K562 (cell line): ENCODE results near the gene HOXA1. TPM values are rescaled to one million over a fixed set of nuclear protein-coding genes. Genes with fewer than 3 reads are reported as not detected.

Source experiments
- CBFA2T2 ChIP-seq: fragments of 450-650 bp; conservative IDR thresholded peaks from 2 replicates; pipeline ENCODE4 v1.6.1; 2017; ENCODE audit warnings: mild to moderate bottlenecking
- CBX8 ChIP-seq: fragments of 200-600 bp; sonication (generic); IDR thresholded peaks from 2 replicates; pipeline ENCODE4 v1.6.1; 2012; ENCODE audit warnings: borderline replicate concordance, mixed run types, low read depth, mild to moderate bottlenecking, moderate library complexity, mixed read lengths, low read length, control low read depth, inconsistent platforms; ENCODE audit not compliant: poor library complexity, severe bottlenecking; ENCODE audit errors: extremely low read depth
- ELF1 ChIP-seq: fragments of 200-800 bp; sonication (Bioruptor generic); IDR thresholded peaks from 2 replicates; pipeline ENCODE4 v1.6.1; 2016; ENCODE audit warnings: missing genetic modification characterization, missing compliant biosample characterization
- ESRRA ChIP-seq: fragments of 450-650 bp; IDR thresholded peaks from 2 replicates; pipeline ENCODE4 v1.6.1; 2014; ENCODE audit warnings: low read depth, mild to moderate bottlenecking, moderate library complexity, borderline replicate concordance
- ETS1 ChIP-seq: conservative IDR thresholded peaks from 2 replicates; pipeline ENCODE4 v1.6.1; 2011; ENCODE audit warnings: low read depth, mild to moderate bottlenecking, low read length; ENCODE audit not compliant: control insufficient read depth
- GTF2F1 ChIP-seq: IDR thresholded peaks from 2 replicates; pipeline ENCODE4 v1.6.1; 2011; ENCODE audit warnings: low read depth, low read length, improper control_type of control experiment
- MCM3 ChIP-seq: fragments of 450-650 bp; IDR thresholded peaks from 2 replicates; pipeline ENCODE4 v1.6.1; 2016
- MEIS2 ChIP-seq: fragments of 450-650 bp; IDR thresholded peaks from 2 replicates; pipeline ENCODE4 v1.6.1; 2014; ENCODE audit warnings: mild to moderate bottlenecking; ENCODE audit not compliant: partially characterized antibody
- MTA2 ChIP-seq: fragments of 450-650 bp; IDR thresholded peaks from 2 replicates; pipeline ENCODE4 v1.6.1; 2016; ENCODE audit warnings: low read depth
- MXI1 ChIP-seq: IDR thresholded peaks from 2 replicates; pipeline ENCODE4 v1.6.1; 2011; ENCODE audit warnings: low read depth, mild to moderate bottlenecking, improper control_type of control experiment, low read length
- NONO ChIP-seq, 2 experiments: fragments of 200-400 bp in 1 of 2; fragments of 450-650 bp in 1 of 2; formaldehyde crosslinking in 1 of 2; IDR thresholded peaks; 2 replicates each; pipeline ENCODE4 v1.6.1; 2017; ENCODE audit warnings: low read depth in 2 of 2, mild to moderate bottlenecking in 2 of 2, moderate library complexity in 2 of 2, low read length in 1 of 2
- NR1H2 ChIP-seq: sonication (generic); formaldehyde crosslinking; IDR thresholded peaks from 2 replicates; pipeline ENCODE4 v1.4.0; 2020; ENCODE audit warnings: mild to moderate bottlenecking, missing genetic modification reagents
- NR2C1 ChIP-seq, 2 experiments: fragments of 450-650 bp; IDR thresholded peaks; 2 replicates each; pipeline ENCODE4 v1.6.1; 2017; ENCODE audit warnings: mild to moderate bottlenecking in 2 of 2, antibody characterized with exemption in 1 of 2, inconsistent platforms in 1 of 2, missing compliant biosample characterization in 1 of 2, missing genetic modification characterization in 1 of 2
- SOX6 ChIP-seq: fragments of 450-650 bp; IDR thresholded peaks from 2 replicates; pipeline ENCODE4 v1.6.1; 2014; ENCODE audit warnings: mild to moderate bottlenecking
- TBL1XR1 ChIP-seq, 2 experiments: IDR thresholded peaks; 2 replicates each; pipeline ENCODE4 v1.6.1; 2012; ENCODE audit warnings: improper control_type of control experiment in 2 of 2, low read length in 2 of 2, mild to moderate bottlenecking in 1 of 2
- ZNF407 ChIP-seq: fragments of 450-650 bp; IDR thresholded peaks from 2 replicates; pipeline ENCODE4 v1.6.1; 2016; ENCODE audit warnings: low read depth
- polyA plus RNA-seq, 8 experiments: library from polyadenylated mRNA; depleted of rRNA in 4 of 8; stranded (reverse) in 5 of 8; unstranded in 3 of 8; fragments of >200 nt; fragmentation: Nextera tagmentation in 2 of 8; fragmentation: Illumina TruSeq in 1 of 8; extraction: Ambion mirVana in 2 of 8; extraction: Trizol in 1 of 8; gene quantifications; 2 replicates each; pipeline versions ENCODE4 v1.2.1 to v1.2.3, GENCODE V29; 2011 to 2014; ENCODE audit warnings: inconsistent platforms in 1 of 8, missing spikeins in 1 of 8
- total RNA-seq, 7 experiments: library from RNA; depleted of rRNA in 6 of 7; stranded (reverse); fragments of >200 nt in 6 of 7; fragmentation: Illumina TruSeq in 2 of 7; extraction: Trizol in 2 of 7; gene quantifications; 2 replicates each; pipeline versions ENCODE4 v1.2.1 to v1.2.3, GENCODE V29; 2011 to 2021; ENCODE audit warnings: low replicate concordance in 1 of 7
- TF ChIP-seq, protein P1 (sequence below): fragments of 450-650 bp; formaldehyde crosslinking; IDR thresholded peaks from 2 replicates; pipeline ENCODE4 v1.4.0; 2020; ENCODE audit warnings: mild to moderate bottlenecking, moderate library complexity

The HOXA1 gene
- total and polyA plus RNA-seq, 9 of the 15 experiments (the other 6 are each of a cell fraction or from before 2014, with no cell fraction given): 0.03 to 0.63 (median 0.09) TPM; not detected in 4

GRCh38 chr7:27071622-27072390 lies 24.0 kb downstream of the HOXA1 start (continued):
- TF ChIP-seq ZNF407 (no peak), MXI1 (no peak), ETS1 (no peak), NR1H2 (CRISPR knock-in tag) (no peak), CBFA2T2 (peak; percentile 78), GTF2F1 (no peak), ESRRA (peak; percentile 90), SOX6 (peak; percentile 87), MCM3 (no peak), NR2C1 (IDR thresholded peaks at IDR 0.05) (no peak), NR2C1 (tag; IDR thresholded peaks at IDR 0.05) (peak; percentile 44; the same call in 1 of the 2 replicates), ELF1 (0 out of 2 replicates have a peak, but pooled peaks have one; percentile 17), CBX8 (no peak), NONO (IDR thresholded peaks at IDR 0.05; ENCODE audit: low read depth in 2 of 2, low read length in 1 of 2) (no peak), TBL1XR1 (IDR thresholded peaks at IDR 0.05; ENCODE audit: low read length in 2 of 2) (peak in 1 of 2 experiments; percentile 52; a peak in 1 of 4 replicates), MEIS2 (peak; percentile 86), MTA2 (peak; percentile 49)
- TF ChIP-seq, protein P1, sequence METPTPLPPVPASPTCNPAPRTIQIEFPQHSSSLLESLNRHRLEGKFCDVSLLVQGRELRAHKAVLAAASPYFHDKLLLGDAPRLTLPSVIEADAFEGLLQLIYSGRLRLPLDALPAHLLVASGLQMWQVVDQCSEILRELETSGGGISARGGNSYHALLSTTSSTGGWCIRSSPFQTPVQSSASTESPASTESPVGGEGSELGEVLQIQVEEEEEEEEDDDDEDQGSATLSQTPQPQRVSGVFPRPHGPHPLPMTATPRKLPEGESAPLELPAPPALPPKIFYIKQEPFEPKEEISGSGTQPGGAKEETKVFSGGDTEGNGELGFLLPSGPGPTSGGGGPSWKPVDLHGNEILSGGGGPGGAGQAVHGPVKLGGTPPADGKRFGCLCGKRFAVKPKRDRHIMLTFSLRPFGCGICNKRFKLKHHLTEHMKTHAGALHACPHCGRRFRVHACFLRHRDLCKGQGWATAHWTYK: no peak
